ENCODE results near the gene TEAD1.

Gene TEAD1

GRCh38 chr11:12793065-12793464 lies 118.8 kb downstream of the TEAD1 start:
- no peak for DNase-seq

- no peak for DNase-seq
Observed at GRCh38 chr11:12793506-12793905, 119.3 kb downstream of the TEAD1 start.

- no peak for DNase-seq
Observed at GRCh38 chr11:12794576-12795230, 120.5 kb downstream of the TEAD1 start.

GRCh38 chr11:12797996-12798395 lies 123.8 kb downstream of the TEAD1 start:
- DNase-seq = no peak

GRCh38 chr11:12798609-12799011 lies 124.4 kb downstream of the TEAD1 start:
- DNase-seq = peak; percentile 73

GRCh38 chr11:12799334-12799835 lies 125.2 kb downstream of the TEAD1 start:
- peak; percentile 88 for DNase-seq

- DNase-seq = peak; percentile 92
Observed at GRCh38 chr11:12800032-12800671, 125.9 kb downstream of the TEAD1 start.

- peak; percentile 51 for DNase-seq
Observed at GRCh38 chr11:12800871-12801270, 126.7 kb downstream of the TEAD1 start.

GRCh38 chr11:12801976-12802375 lies 127.8 kb downstream of the TEAD1 start:
- no peak for DNase-seq

- peak; percentile 14 for DNase-seq
Observed at GRCh38 chr11:12802418-12803085, 128.3 kb downstream of the TEAD1 start.

- no peak for DNase-seq
Observed at GRCh38 chr11:12803086-12803826, 129.0 kb downstream of the TEAD1 start.

- peak; percentile 24 for DNase-seq
Observed at GRCh38 chr11:12806113-12806512, 131.9 kb downstream of the TEAD1 start.

GRCh38 chr11:12807621-12808020 lies 133.4 kb downstream of the TEAD1 start:
- DNase-seq = peak; percentile 51

GRCh38 chr11:12808519-12808918 lies 134.3 kb downstream of the TEAD1 start:
- no peak for DNase-seq

GRCh38 chr11:12809364-12809763 lies 135.1 kb downstream of the TEAD1 start:
- DNase-seq = no peak

- no peak for DNase-seq
Observed at GRCh38 chr11:12809864-12810567, 135.8 kb downstream of the TEAD1 start.

- no peak for DNase-seq
Observed at GRCh38 chr11:12810568-12810894, 136.3 kb downstream of the TEAD1 start.

GRCh38 chr11:12811861-12812260 lies 137.6 kb downstream of the TEAD1 start:
- DNase-seq = no peak

- DNase-seq = no peak
Observed at GRCh38 chr11:12812849-12813248, 138.6 kb downstream of the TEAD1 start.

- peak; percentile 7 for DNase-seq
Observed at GRCh38 chr11:12813371-12814225, 139.4 kb downstream of the TEAD1 start.

- no peak for DNase-seq
Observed at GRCh38 chr11:12815129-12815480, 140.9 kb downstream of the TEAD1 start.
